WTC11 (cell line): ENCODE results near the gene CAB39.

ENCODE experiments used
- CTCF ChIP-seq: fragments of 200-600 bp; IDR thresholded peaks from 2 replicates; pipeline ENCODE4 v1.8.0; 2022; ENCODE audit warnings: antibody characterized with exemption
- ELF4 ChIP-seq: sonication (generic); formaldehyde crosslinking; IDR thresholded peaks from 2 replicates; pipeline ENCODE4 v1.8.1; 2022; ENCODE audit warnings: low read depth, mild to moderate bottlenecking, moderate library complexity, missing genetic modification reagents
- USF1 ChIP-seq: sonication (generic); formaldehyde crosslinking; IDR thresholded peaks from 2 replicates; pipeline ENCODE4 v1.8.0; 2022; ENCODE audit warnings: mild to moderate bottlenecking, missing genetic modification reagents
- ZNF317 ChIP-seq: sonication (generic); formaldehyde crosslinking; IDR thresholded peaks from 2 replicates; pipeline ENCODE4 v1.8.1; 2023; ENCODE audit warnings: low read depth, mild to moderate bottlenecking, moderate library complexity, missing genetic modification reagents, borderline replicate concordance
- TF ChIP-seq, protein P1 (sequence below): sonication (generic); formaldehyde crosslinking; IDR thresholded peaks from 2 replicates; pipeline ENCODE4 v1.8.0; 2022; ENCODE audit warnings: mild to moderate bottlenecking, missing genetic modification reagents
- TF ChIP-seq, protein P2 (sequence below): sonication (generic); formaldehyde crosslinking; IDR thresholded peaks from 2 replicates; pipeline ENCODE4 v1.8.1; 2023; ENCODE audit warnings: mild to moderate bottlenecking, missing genetic modification reagents, moderate library complexity

GRCh38 chr2:230868947-230869913, 156.6 kb downstream of the CAB39 start:
- no peak for TF ChIP-seq CTCF
- TF ChIP-seq, protein P1, sequence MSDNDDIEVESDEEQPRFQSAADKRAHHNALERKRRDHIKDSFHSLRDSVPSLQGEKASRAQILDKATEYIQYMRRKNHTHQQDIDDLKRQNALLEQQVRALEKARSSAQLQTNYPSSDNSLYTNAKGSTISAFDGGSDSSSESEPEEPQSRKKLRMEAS (CRISPR knock-in tag): no peak
- TF ChIP-seq USF1 (CRISPR knock-in tag): no peak
- TF ChIP-seq ZNF317: no peak
- TF ChIP-seq, protein P2, sequence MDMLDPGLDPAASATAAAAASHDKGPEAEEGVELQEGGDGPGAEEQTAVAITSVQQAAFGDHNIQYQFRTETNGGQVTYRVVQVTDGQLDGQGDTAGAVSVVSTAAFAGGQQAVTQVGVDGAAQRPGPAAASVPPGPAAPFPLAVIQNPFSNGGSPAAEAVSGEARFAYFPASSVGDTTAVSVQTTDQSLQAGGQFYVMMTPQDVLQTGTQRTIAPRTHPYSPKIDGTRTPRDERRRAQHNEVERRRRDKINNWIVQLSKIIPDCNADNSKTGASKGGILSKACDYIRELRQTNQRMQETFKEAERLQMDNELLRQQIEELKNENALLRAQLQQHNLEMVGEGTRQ (CRISPR knock-in tag): no peak
- TF ChIP-seq ELF4 (CRISPR knock-in tag): no peak
